ENCODE measurements around the gene MEF2C.

- TF ChIP-seq GABPA (IDR thresholded peaks at IDR 0.05 in 1 of 2, conservative IDR thresholded peaks at IDR 0.05 in 1 of 2) (no peak), CTCF (IDR thresholded peaks at IDR 0.05; ENCODE audit: low read depth, low read length, missing input control) (no peak), RAD21 (IDR thresholded peaks at IDR 0.05) (no peak), RXRA (IDR thresholded peaks at IDR 0.05) (no peak), REST (IDR thresholded peaks at IDR 0.05) (no peak), HNF4G (IDR thresholded peaks at IDR 0.05) (no peak), NR2F2 (IDR thresholded peaks at IDR 0.05) (no peak), JUND (IDR thresholded peaks at IDR 0.05) (no peak), YY1 (IDR thresholded peaks at IDR 0.05) (no peak), EGR1 (IDR thresholded peaks at IDR 0.05; ENCODE audit: low read depth in 2 of 2) (no peak), ATF3 (IDR thresholded peaks at IDR 0.05) (no peak)
These were observed 196.3 kb downstream of the MEF2C start for GRCh38 chr5:88686726-88687125.
